Naive B cell (primary cell): ENCODE measurements around the gene TGFB1. TPM values are rescaled to one million over a fixed set of nuclear protein-coding genes. Genes with fewer than 3 reads are reported as not detected.

Experiments
- ATAC-seq, 2 donors: fragments of 150-1000 bp; cut with Tn5 transposase; 2 replicates each; pipeline ENCODE4 v1.10.0; 2021; ENCODE audit warnings: low read depth in 2 of 2, mild to moderate bottlenecking in 2 of 2, moderate library complexity in 2 of 2
- DNase-seq: peaks from one replicate; pipeline ENCODE4 v3.0.0; 2022
- H3K27ac Mint-ChIP-seq, 6 donors: one replicate each; pipeline ENCODE4 v1.8.0; 2020 to 2022; ENCODE audit warnings: mild to moderate bottlenecking in 6 of 6, mixed read lengths in 6 of 6, moderate library complexity in 5 of 6, inconsistent platforms in 2 of 6
- H3K27me3 Mint-ChIP-seq, 3 donors: one replicate each; pipeline ENCODE4 v1.8.0; 2021 to 2022; ENCODE audit warnings: mixed read lengths in 3 of 3, mild to moderate bottlenecking in 1 of 3
- H3K36me3 Mint-ChIP-seq, 2 donors: one replicate each; pipeline ENCODE4 v1.8.0; 2020 to 2022; ENCODE audit warnings: mixed read lengths in 2 of 2, inconsistent platforms in 1 of 2, mild to moderate bottlenecking in 1 of 2
- H3K4me1 Mint-ChIP-seq, 3 donors: one replicate each; pipeline ENCODE4 v1.8.0; 2020 to 2022; ENCODE audit warnings: mixed read lengths in 3 of 3, inconsistent platforms in 1 of 3, mild to moderate bottlenecking in 1 of 3, moderate library complexity in 1 of 3
- H3K4me3 Mint-ChIP-seq, 8 donors: one replicate each; pipeline ENCODE4 v1.8.0; 2020 to 2022; ENCODE audit warnings: mild to moderate bottlenecking in 8 of 8, mixed read lengths in 8 of 8, moderate library complexity in 8 of 8, inconsistent platforms in 2 of 8
- H3K9me3 Mint-ChIP-seq, 7 donors: one replicate each; pipeline ENCODE4 v1.8.0; 2020 to 2022; ENCODE audit warnings: mixed read lengths in 7 of 7, mild to moderate bottlenecking in 5 of 7, inconsistent platforms in 2 of 7, moderate library complexity in 1 of 7
- polyA plus RNA-seq, 6 donors: library from polyadenylated mRNA; unstranded; fragments of 300-500 nt; fragmentation: Illumina TruSeq; gene quantifications; one replicate each; pipeline ENCODE4 v1.2.3, GENCODE V29; 2021; ENCODE audit warnings: low read depth in 6 of 6

TGFB1 gene
- polyA plus RNA-seq, 6 donors from 2014 or later: 20.1 to 61.9 (median 35.4) TPM

DNA sequence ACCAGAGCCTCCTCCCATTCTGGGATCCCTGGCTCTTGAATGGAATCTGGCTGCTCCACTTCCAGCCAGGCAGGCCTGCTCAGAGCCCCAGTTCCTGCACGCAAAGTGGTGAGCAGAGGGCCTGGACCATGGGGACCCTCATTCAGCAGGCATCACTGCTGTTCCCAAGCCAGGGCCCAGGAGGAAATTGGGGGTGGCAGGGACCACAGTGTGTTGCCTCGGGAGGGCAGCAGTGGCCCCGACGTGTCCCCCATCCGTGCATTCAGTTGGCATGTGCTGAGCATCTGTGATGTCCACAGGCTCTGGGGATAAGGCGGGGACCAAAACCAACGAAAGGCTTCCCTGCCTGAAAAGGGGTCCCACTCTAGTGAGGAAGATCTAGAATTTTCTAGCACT, 32.5 kb downstream of the TGFB1 start:
- Mint-ChIP-seq H3K9me3 (no peaks in the 10 kb centered on the region), H3K27ac (peak overlapping the region in 2 of 6 donors; percentile 38 to 98), H3K36me3 (peaks cover 8 to 13% of the 10 kb centered on the region in 2 donors), H3K27me3 (no peaks in the 10 kb centered on the region), H3K4me3 (no peak overlapping the region), H3K4me1 (peaks cover 41 to 62% (median 59%) of the 10 kb centered on the region in 3 donors)
- no peak for ATAC-seq
- DNase-seq: no peak

DNA sequence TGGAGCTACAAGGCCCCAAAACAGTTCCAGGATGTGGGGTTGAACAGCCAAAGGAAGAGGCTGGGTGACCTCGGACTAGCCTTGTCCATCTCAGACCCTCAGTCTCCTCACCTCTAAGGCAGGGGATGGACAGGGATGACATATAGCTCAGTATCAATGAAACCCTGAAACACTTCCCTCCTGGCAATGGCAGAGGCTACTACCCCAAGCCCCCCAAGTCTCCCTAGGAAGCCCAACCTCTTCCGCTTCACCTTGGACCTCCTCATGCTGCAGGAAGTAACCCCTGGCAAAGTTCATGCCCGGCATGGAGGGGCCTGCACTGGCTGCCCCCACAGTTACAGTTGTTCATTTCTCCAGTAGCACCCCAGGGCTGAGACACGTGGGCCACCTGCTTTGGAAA, 33.2 kb downstream of the TGFB1 start:
- peaks cover 8 to 16% of the 10 kb centered on the region in 2 donors for H3K36me3 Mint-ChIP-seq
- H3K27me3 Mint-ChIP-seq: no peaks in the 10 kb centered on the region
- ATAC-seq (no peak), DNase-seq (no peak)
- H3K9me3 Mint-ChIP-seq: no peaks in the 10 kb centered on the region
- H3K4me1 Mint-ChIP-seq: peaks cover 41 to 61% (median 60%) of the 10 kb centered on the region in 3 donors
- H3K4me3 Mint-ChIP-seq: no peak overlapping the region
- peak overlapping the region in 4 of 6 donors; percentile 9 to 70 (median 46) for H3K27ac Mint-ChIP-seq

DNA sequence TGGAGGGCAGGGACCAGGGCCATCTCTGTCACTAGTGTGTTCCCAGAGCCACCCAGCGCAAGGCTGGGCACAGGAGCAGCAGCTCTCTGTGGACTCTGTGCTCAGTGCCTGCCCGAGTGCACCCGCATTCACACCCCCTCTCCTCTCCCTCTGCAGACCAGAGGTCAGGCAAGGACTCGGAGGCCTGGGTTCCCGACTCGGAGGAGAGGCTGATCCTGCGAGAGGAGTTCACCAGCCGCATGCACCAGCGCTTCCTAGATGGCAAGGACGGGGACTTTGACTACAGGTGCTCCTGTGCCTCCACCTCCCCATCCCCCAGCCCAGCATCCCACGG, 33.6 kb downstream of the TGFB1 start:
- Mint-ChIP-seq H3K27ac (peak overlapping the region in 2 of 6 donors; percentile 30 to 38), H3K4me3 (peak overlapping the region in 1 of 8 donors; percentile 41), H3K9me3 (no peaks in the 10 kb centered on the region), H3K4me1 (peaks cover 37 to 57% (median 55%) of the 10 kb centered on the region in 3 donors), H3K27me3 (no peaks in the 10 kb centered on the region), H3K36me3 (peaks cover 8 to 16% of the 10 kb centered on the region in 2 donors)
- ATAC-seq (no peak), DNase-seq (no peak)

DNA sequence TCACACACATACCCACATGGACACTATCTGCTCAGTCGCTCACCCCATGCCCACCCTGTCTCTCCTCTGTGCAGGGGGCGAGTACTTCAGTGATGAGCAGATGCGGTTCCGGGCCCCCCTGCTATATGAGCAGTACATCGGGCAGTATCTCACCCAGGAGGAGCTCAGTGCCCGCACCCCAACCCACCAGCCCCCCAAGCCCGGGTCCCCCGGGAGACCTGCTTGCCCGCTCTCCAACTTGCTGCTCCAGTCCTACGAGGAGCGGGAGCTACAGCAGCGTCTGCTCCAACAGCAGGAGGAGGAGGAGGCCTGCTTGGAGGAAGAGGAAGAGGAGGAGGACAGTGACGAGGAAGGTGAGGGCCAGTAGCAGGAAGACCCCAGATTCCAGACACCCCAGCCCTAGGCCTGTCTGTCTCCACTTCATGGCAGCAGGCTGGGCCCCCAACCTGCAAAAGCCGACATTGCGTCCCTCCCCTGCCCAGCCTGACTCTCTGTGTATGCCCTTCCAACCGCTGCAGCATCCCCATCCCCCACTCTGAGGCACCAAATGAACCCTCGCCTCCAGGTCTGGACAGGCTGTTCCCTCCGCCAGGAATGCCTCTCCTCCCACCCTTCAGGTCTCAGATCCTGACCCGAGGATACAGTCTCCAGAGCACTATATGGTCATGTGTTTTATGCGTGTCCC, 34.1 kb downstream of the TGFB1 start:
- H3K4me1 Mint-ChIP-seq: peaks cover 32 to 52% (median 52%) of the 10 kb centered on the region in 3 donors
- no peaks in the 10 kb centered on the region for H3K27me3 Mint-ChIP-seq
- peak overlapping the region in 2 of 8 donors; percentile 19 to 75 for H3K4me3 Mint-ChIP-seq

DNA sequence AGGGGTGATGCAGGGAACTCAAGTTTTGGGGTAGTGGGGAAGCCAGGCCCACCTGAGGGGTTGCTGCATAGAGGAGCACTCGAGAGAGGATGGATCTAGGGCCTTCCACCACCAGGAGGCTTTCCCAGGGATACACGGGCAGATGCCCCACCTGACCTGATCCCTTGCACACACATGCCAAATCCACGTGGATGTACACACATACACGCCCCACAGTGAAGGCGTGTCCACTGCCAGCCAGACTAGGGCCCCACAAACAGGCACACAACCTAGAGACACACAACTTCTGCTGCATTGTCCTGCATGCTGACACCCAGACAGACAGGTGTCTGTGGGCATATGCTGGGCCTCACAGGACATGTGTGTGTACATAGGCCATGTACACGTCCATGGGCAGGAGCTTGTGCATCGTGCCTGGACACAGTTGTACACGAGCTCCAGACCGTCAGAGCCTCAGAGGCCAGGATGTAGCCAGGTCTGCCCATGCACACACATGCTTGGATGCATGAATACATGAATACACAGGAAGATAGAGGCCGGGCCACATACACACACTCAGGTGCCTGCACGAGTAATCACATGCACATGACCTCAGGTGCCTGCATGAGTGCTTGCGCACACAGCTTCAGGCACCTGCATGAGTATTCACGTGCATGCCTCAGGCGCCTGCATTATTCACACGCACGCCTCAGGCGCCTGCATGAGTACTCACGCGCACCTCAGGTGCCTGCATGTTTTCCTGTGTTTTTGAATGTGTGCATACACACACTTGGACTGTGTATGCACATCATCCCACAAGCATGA, 34.8 kb downstream of the TGFB1 start:
- Mint-ChIP-seq H3K27me3 (no peaks in the 10 kb centered on the region), H3K4me3 (peak overlapping the region in 1 of 8 donors; percentile 19)

More for the DNA sequence above, 34.1 kb downstream of the TGFB1 start:
- H3K36me3 Mint-ChIP-seq: peaks cover 8 to 16% of the 10 kb centered on the region in 2 donors
- DNase-seq (no peak), ATAC-seq (no peak)
- H3K9me3 Mint-ChIP-seq: no peaks in the 10 kb centered on the region
- peak overlapping the region in 3 of 6 donors; percentile 47 to 61 (median 60) for H3K27ac Mint-ChIP-seq

DNA sequence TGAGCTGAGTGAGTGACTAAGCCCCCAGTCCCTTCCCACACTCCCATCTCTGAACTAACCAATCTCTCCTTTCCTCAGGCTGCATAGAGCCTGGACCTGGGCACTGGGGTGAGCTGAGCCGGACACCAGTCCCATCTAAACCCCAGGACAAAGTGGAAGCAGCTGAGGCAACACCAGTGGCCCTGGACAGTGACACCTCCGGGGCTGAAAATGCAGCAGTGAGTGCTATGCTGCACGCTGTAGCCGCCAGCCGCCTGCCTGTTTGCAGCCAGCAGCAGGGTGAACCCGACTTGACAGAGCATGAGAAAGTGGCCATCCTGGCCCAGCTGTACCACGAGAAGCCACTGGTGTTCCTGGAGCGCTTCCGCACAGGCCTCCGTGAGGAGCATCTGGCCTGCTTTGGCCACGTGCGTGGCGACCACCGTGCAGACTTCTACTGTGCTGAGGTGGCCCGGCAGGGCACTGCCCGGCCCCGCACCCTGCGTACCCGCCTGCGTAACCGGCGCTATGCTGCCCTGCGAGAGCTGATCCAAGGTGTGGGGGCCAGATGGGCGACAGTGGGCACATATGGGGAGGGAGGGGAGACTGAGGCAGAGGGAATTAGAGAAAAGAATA, 37.3 kb downstream of the TGFB1 start:
- Mint-ChIP-seq H3K9me3 (no peaks in the 10 kb centered on the region), H3K4me1 (peaks cover 31 to 53% (median 52%) of the 10 kb centered on the region in 3 donors), H3K36me3 (peaks cover 8 to 25% of the 10 kb centered on the region in 2 donors), H3K4me3 (peak overlapping the region in 2 of 8 donors; percentile 22 to 43), H3K27ac (peak overlapping the region in 5 of 6 donors; percentile 34 to 82 (median 72)), H3K27me3 (no peaks in the 10 kb centered on the region)
- DNase-seq (no peak), ATAC-seq (no peak)

More for the DNA sequence above, 34.8 kb downstream of the TGFB1 start:
- no peaks in the 10 kb centered on the region for H3K9me3 Mint-ChIP-seq
- H3K4me1 Mint-ChIP-seq: peaks cover 26 to 49% (median 47%) of the 10 kb centered on the region in 3 donors
- peaks cover 8 to 16% of the 10 kb centered on the region in 2 donors for H3K36me3 Mint-ChIP-seq
- H3K27ac Mint-ChIP-seq: peak overlapping the region in 4 of 6 donors; percentile 56 to 77 (median 66)
- ATAC-seq (no peak), DNase-seq (no peak)

DNA sequence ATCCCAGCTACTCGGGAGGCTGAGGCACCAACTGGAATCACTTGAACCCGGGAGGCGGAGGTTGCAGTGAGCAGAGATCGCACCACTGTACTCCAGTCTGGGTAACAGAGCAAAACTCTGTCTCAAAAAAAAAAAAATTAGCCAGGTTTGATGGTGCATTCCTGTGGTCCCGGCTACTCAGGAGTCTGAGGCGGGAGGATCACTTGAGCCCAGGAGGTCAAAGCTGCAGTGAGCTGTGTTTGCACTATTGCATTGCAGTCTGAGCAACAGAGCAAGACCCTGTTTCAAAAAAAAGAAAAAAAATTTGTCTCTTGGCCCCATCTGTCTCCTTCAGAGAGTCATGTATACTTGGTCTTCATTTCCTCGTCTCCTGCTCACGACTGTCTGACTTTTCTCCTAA, 42.1 kb downstream of the TGFB1 start:
- H3K36me3 Mint-ChIP-seq: peaks cover under 1 to 27% of the 10 kb centered on the region in 2 donors
- peak overlapping the region; percentile 42 to 100 (median 96) for H3K4me3 Mint-ChIP-seq
- no peak for ATAC-seq
- H3K27me3 Mint-ChIP-seq: no peaks in the 10 kb centered on the region
- H3K4me1 Mint-ChIP-seq: peaks cover 58 to 78% (median 77%) of the 10 kb centered on the region in 3 donors
- DNase-seq: no peak
- H3K9me3 Mint-ChIP-seq: no peaks in the 10 kb centered on the region
- H3K27ac Mint-ChIP-seq: peak overlapping the region in 5 of 6 donors; percentile 24 to 76 (median 39)

DNA sequence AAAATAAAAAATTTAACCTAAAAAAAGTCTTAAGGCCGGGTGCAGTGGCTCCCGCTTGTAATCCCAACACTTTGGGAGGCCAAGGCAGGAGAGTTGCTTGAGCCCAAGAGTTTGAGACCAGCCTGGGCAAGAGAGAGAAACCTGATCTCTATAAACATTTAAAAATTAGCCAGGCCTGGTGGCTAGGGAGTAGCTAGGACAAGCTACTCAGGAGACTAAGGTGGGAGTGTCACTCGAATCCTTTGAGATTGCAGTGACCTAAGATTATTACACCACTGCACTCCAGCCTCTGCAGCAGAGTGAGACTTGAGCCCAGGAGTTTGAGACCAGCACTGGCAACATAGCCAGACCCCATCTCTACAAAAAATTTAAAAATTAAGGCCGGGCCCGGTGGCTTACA, 42.6 kb downstream of the TGFB1 start:
- Mint-ChIP-seq H3K9me3 (no peaks in the 10 kb centered on the region), H3K4me3 (peak overlapping the region; percentile 83 to 100 (median 98)), H3K36me3 (peaks cover 0 to 25% of the 10 kb centered on the region in 2 donors), H3K4me1 (peaks cover 57 to 78% (median 73%) of the 10 kb centered on the region in 3 donors), H3K27me3 (no peaks in the 10 kb centered on the region), H3K27ac (peak overlapping the region in 4 of 6 donors; percentile 61 to 99 (median 88))
- no peak for ATAC-seq
- no peak for DNase-seq

DNA sequence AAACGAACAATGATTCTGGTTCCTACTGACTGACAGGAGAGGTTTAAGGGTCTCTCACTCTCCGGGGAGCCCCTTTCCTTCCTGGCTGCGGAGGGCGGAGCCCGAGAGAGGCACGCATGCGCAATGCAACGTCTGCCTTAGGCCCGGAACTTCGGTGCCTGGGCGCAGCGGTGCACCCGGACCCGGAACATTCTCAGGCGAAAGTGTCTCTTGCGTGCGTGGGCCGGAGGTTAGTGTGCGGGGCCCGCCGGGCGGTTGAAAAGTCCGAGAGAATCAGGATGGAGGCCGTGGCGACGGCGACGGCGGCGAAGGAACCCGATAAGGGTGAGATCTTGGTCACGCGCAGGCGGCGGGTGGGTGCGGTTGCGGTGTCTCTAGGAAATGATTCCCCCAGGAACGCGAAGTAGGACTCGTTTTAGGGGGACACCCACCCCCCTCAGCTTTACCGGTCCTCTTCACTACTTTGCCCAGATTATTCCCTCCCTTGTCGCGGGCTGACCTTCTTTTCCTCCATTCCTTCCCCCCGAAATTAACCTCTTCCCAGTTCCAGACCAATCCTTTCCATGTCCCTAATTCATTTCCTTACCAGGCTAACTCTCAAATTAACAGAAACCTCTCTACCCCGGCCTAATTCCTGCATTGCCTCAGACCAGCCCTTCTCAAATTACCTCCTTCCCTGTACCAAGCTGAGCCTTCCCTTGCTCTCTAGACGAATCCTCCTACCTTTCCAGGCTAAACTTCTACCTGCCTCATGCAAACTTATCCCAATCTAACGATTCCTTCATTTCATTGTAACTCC, 43.5 kb downstream of the TGFB1 start, which contains the start of gene CCDC97:
TSS of gene CCDC97 (plus strand) at position 140 of the 799 bp plus-strand sequence. CDS start at position 279, 139 bp downstream.
- Mint-ChIP-seq H3K36me3 (peaks cover 0 to 23% of the 10 kb centered on the region in 2 donors), H3K27ac (peak within 1 kb of the TSS; percentile 99 to 100 (median 99)), H3K4me1 (peaks cover 55 to 77% (median 70%) of the 10 kb centered on the region in 3 donors), H3K27me3 (no peaks in the 10 kb centered on the region), H3K9me3 (no peaks in the 10 kb centered on the region), H3K4me3 (peak within 1 kb of the TSS; percentile 91 to 100 (median 98))
- ATAC-seq (peak; percentile 71 to 75), DNase-seq (peak; percentile 92)

DNA sequence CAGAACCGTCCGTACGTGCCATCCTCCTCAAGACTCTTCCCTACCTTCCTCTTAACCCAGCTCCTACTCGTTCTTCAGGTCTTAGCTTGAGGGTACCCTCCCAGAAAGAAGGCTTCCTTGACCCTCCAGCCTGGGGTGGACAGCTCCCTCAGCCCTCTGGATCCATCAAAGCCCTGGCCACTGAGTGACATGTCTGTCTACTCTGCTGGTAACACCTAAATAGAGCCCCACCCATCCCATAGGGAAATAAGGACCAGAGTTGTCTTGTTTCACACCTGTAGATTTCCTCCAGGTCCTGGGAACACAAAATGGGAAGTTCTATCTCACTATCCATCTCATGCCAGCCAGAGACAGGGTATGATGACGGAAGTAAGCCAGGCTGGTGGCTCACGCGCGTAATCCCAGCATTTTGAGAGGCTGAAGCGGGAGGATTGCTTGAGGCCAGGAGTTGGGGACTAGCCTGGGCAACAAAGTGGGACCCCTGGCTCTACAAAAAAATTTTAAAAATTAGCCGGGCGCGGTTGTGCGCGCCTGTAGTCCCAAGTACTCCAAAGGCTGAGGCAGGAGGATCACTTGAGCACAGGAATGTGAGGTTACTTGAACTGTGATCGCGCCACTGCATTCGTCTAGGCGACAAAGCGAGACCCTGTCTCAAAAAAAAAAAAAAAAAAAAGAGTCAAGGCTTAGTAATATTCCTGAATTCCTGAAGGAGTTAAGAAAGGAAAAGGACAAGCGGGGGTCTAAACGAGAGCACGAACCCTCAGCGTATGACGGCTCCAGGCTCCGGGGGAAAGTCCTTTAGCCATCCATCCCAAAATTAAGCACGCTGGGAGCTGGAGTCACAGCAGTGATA, 44.3 kb downstream of the TGFB1 start:
- peaks cover 55 to 82% (median 72%) of the 10 kb centered on the region in 3 donors for H3K4me1 Mint-ChIP-seq

DNA sequence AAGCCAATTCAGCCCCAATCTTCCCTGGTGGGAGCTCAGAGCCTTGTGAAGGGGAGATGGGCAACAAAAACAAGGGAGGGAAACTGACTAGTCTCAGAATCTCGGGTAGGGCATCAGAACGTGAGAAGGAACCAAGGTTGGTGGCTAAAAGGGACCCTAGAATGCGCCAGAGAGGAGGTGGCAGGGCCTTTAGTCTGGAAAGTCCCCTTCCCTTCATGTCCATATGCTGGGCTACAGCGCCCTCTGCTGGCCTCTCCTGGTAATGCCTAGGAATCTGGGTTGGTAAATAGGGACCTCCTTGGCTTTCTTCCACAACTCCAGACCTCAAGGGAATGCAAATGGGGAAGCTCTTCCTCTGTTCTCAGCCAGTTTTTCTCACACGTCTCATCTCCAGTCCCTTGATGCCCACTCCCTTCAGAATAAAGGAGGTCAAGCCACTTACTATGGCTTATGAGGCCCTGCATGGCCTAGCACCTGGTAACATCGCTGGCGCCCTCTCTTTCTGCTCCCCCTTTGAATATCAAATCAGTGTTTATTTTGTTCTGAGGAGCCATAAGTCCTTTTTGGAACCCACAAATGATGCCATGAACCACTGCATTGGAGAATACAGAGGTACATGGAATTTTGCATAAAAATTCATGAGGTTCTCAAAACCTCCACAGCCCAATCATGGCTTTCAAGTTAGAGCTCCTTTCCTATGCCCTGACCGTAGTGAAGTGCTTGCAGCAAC, 45.1 kb downstream of the TGFB1 start:
- ATAC-seq (peak; percentile 71), DNase-seq (peak; percentile 87)
- no peaks in the 10 kb centered on the region for H3K27me3 Mint-ChIP-seq
- H3K36me3 Mint-ChIP-seq: peaks cover 5 to 29% of the 10 kb centered on the region in 2 donors
- peaks cover 57 to 82% (median 74%) of the 10 kb centered on the region in 3 donors for H3K4me1 Mint-ChIP-seq
- H3K9me3 Mint-ChIP-seq: no peaks in the 10 kb centered on the region
- H3K27ac Mint-ChIP-seq: peak overlapping the region; percentile 99 to 100 (median 99)
- H3K4me3 Mint-ChIP-seq: peak overlapping the region; percentile 91 to 100 (median 98)

More for the DNA sequence above, 44.3 kb downstream of the TGFB1 start:
- Mint-ChIP-seq H3K9me3 (no peaks in the 10 kb centered on the region), H3K27me3 (no peaks in the 10 kb centered on the region), H3K4me3 (peak overlapping the region; percentile 91 to 100 (median 98)), H3K27ac (peak overlapping the region; percentile 99 to 100 (median 99)), H3K36me3 (peaks cover under 1 to 26% of the 10 kb centered on the region in 2 donors)
- DNase-seq: no peak
- ATAC-seq: no peak
